Esophagus squamous epithelium (tissue), 4 donors: Measurements from ENCODE around the gene TMEM9.

Source experiments
- POLR2A ChIP-seq, 4 donors: fragments of 450-650 bp; IDR thresholded peaks; one replicate each; pipeline ENCODE4 v1.6.1; 2017; ENCODE audit warnings: antibody characterized with exemption in 4 of 4, mild to moderate bottlenecking in 4 of 4, moderate library complexity in 3 of 4
- TF ChIP-seq, protein P1 (sequence below), 6 experiments: fragments of 450-650 bp in 4 of 6; fragments of 200-600 bp in 2 of 6; sonication (generic) in 2 of 6; IDR thresholded peaks; one replicate each; pipeline ENCODE4 v1.5.1; 2016 to 2019; ENCODE audit warnings: antibody characterized with exemption in 6 of 6, mild to moderate bottlenecking in 4 of 6, moderate library complexity in 4 of 6

GRCh38 chr1:201092738-201093137 lies 61.5 kb downstream of the TMEM9 start:
- TF ChIP-seq, protein P1, sequence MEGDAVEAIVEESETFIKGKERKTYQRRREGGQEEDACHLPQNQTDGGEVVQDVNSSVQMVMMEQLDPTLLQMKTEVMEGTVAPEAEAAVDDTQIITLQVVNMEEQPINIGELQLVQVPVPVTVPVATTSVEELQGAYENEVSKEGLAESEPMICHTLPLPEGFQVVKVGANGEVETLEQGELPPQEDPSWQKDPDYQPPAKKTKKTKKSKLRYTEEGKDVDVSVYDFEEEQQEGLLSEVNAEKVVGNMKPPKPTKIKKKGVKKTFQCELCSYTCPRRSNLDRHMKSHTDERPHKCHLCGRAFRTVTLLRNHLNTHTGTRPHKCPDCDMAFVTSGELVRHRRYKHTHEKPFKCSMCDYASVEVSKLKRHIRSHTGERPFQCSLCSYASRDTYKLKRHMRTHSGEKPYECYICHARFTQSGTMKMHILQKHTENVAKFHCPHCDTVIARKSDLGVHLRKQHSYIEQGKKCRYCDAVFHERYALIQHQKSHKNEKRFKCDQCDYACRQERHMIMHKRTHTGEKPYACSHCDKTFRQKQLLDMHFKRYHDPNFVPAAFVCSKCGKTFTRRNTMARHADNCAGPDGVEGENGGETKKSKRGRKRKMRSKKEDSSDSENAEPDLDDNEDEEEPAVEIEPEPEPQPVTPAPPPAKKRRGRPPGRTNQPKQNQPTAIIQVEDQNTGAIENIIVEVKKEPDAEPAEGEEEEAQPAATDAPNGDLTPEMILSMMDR (IDR thresholded peaks at IDR 0.05), result no peak
- no peak for TF ChIP-seq POLR2A (IDR thresholded peaks at IDR 0.05)
